GM12801 (cell line): ENCODE measurements around the gene ATP8A1.

Source experiments
- CTCF ChIP-seq: IDR thresholded peaks from one replicate; pipeline ENCODE4 v1.5.1; 2011; ENCODE audit warnings: control low read depth; ENCODE audit not compliant: insufficient read length; ENCODE audit errors: extremely low read depth

The ATP8A1 gene

GRCh38 chr4:42453612-42454011 is 203.3 kb downstream of the ATP8A1 start:
- TF ChIP-seq CTCF = no peak

GRCh38 chr4:42452823-42453222 is 204.1 kb downstream of the ATP8A1 start:
- no peak for TF ChIP-seq CTCF

- TF ChIP-seq CTCF = no peak
Measured at GRCh38 chr4:42446823-42447222, 210.1 kb downstream of the ATP8A1 start.

- TF ChIP-seq CTCF = no peak
Measured at GRCh38 chr4:42445038-42445437, 211.9 kb downstream of the ATP8A1 start.

GRCh38 chr4:42442601-42443000 is 214.3 kb downstream of the ATP8A1 start:
- no peak for TF ChIP-seq CTCF

- TF ChIP-seq CTCF = no peak
Measured at GRCh38 chr4:42440083-42440482, 216.8 kb downstream of the ATP8A1 start.

GRCh38 chr4:42436928-42437565 is 219.9 kb downstream of the ATP8A1 start:
- TF ChIP-seq CTCF = no peak

GRCh38 chr4:42428036-42428435 is 228.9 kb downstream of the ATP8A1 start:
- no peak for TF ChIP-seq CTCF
